Panc1 (cell line): ENCODE results near the gene ZNF609. TPM values are rescaled to one million over a fixed set of nuclear protein-coding genes. Genes with fewer than 3 reads are reported as not detected.

Experiments
- ATAC-seq: fragments of 200-7000 bp; cut with Tn5 transposase; 2 replicates; pipeline ENCODE4 v1.9.1; 2020; ENCODE audit warnings: mild to moderate bottlenecking, moderate library complexity
- BruUV-seq: library from RNA; stranded (reverse); fragments of 400-500 nt; replicated peaks from 2 replicates; lab custom pipeline; 2021; lab: Mats Ljungman, UMichigan
- CTCF ChIA-PET: fragments of 300-600 bp; sonication (Branson Sonifier 250); formaldehyde crosslinking; loops from one replicate; lab custom pipeline; 2022; ENCODE audit warnings: antibody characterized with exemption; lab: Charles Lee
- POLR2A ChIA-PET: fragments of 300-600 bp; sonication (Branson Sonifier 250); formaldehyde crosslinking; loops from one replicate; lab custom pipeline; 2022; ENCODE audit warnings: antibody characterized with exemption; lab: Charles Lee
- DNase-seq: peaks from one replicate; pipeline ENCODE4 v3.0.0-alpha.2; 2010; ENCODE audit warnings: low read depth, low spot score
- H3K27ac ChIP-seq: 2 replicates; pipeline ENCODE4 v1.5.1; 2011; ENCODE audit warnings: mild to moderate bottlenecking, low read length, inconsistent platforms
- H3K27me3 ChIP-seq: fragments of 200-500 bp; sonication (Bioruptor generic); 2 replicates; pipeline ENCODE4 v1.6.0; 2014; ENCODE audit warnings: low read length, inconsistent platforms; ENCODE audit not compliant: control insufficient read depth, insufficient read depth
- H3K36me3 ChIP-seq: fragments of 200-500 bp; sonication (Bioruptor generic); 2 replicates; pipeline ENCODE4 v1.5.1; 2014; ENCODE audit warnings: inconsistent platforms, mild to moderate bottlenecking, low read length, moderate library complexity; ENCODE audit not compliant: control insufficient read depth, insufficient read depth
- H3K4me1 ChIP-seq: 2 replicates; pipeline ENCODE4 v1.5.1; 2011; ENCODE audit warnings: inconsistent platforms, mild to moderate bottlenecking, low read length, moderate library complexity; ENCODE audit not compliant: control insufficient read depth, insufficient read depth
- H3K4me3 ChIP-seq, 2 experiments: 2 replicates each; pipeline ENCODE4 v1.5.1; 2011 to 2012; ENCODE audit warnings: low read depth in 2 of 2, low read length in 2 of 2, mild to moderate bottlenecking in 2 of 2, inconsistent platforms in 1 of 2, moderate library complexity in 1 of 2
- H3K9me3 ChIP-seq: fragments of 200-500 bp; sonication (Bioruptor generic); 2 replicates; pipeline ENCODE4 v1.5.1; 2014; ENCODE audit warnings: low read depth, mild to moderate bottlenecking, inconsistent platforms, low read length, moderate library complexity; ENCODE audit not compliant: control insufficient read depth, insufficient read depth
- CTCF ChIP-seq: fragments of 450-650 bp; IDR thresholded peaks from 2 replicates; pipeline ENCODE4 v1.5.1; 2017; ENCODE audit warnings: mild to moderate bottlenecking
- POLR2AphosphoS5 ChIP-seq: IDR thresholded peaks from 2 replicates; pipeline ENCODE4 v1.6.1; 2012; ENCODE audit warnings: mild to moderate bottlenecking, low read depth, low read length, moderate library complexity
- REST ChIP-seq, 2 experiments: IDR thresholded peaks; 2 replicates each; pipeline ENCODE4 v1.6.1; 2011 to 2012; ENCODE audit warnings: low read depth in 2 of 2, control low read depth in 1 of 2, low read length in 1 of 2, mild to moderate bottlenecking in 1 of 2, moderate library complexity in 1 of 2; ENCODE audit not compliant: insufficient read depth in 1 of 2
- SIN3A ChIP-seq: IDR thresholded peaks from 2 replicates; pipeline ENCODE4 v1.6.1; 2012; ENCODE audit warnings: low read depth, mild to moderate bottlenecking, low read length, moderate library complexity, borderline replicate concordance; ENCODE audit not compliant: insufficient read depth
- TCF7L2 ChIP-seq: IDR thresholded peaks from 2 replicates; pipeline ENCODE4 v1.6.1; 2011; ENCODE audit warnings: mild to moderate bottlenecking, low read depth, low read length, inconsistent platforms
- in situ Hi-C: cut with HindIII; loops from 2 replicates; pipeline ENCODE4 v1.10.0; 2016; ENCODE audit warnings: low sequenced_read_pairs, low pct_unique_long_range_greater_than_20kb
- intact Hi-C: fragments of 100-400 bp; cut with micrococcal nuclease; formaldehyde crosslinking; loops from one replicate; pipeline ENCODE4 v1.10.0; 2022; ENCODE audit not compliant: unreplicated experiment
- total RNA-seq: library from RNA; stranded (reverse); gene quantifications from one replicate; pipeline ENCODE4 v1.2.1, GENCODE V29; 2021; ENCODE audit not compliant: unreplicated experiment

The ZNF609 gene
- total RNA-seq, 1 experiment from 2014 or later = 47.2 TPM

GRCh38 chr15:64618540-64618939, 158.2 kb downstream of the ZNF609 start:
- no peak for DNase-seq
- Histone ChIP-seq H3K36me3 (no peaks in the 10 kb centered on the region), H3K4me3 (no peak overlapping the region), H3K4me1 (no peaks in the 10 kb centered on the region), H3K9me3 (no peaks in the 10 kb centered on the region), H3K27me3 (no peaks in the 10 kb centered on the region), H3K27ac (no peak overlapping the region)
- intact Hi-C loops (no loop called here), in situ Hi-C loops (no loop called here)
- no TSS peak for BruUV-seq
- CTCF ChIA-PET = no interaction called here
- TF ChIP-seq POLR2AphosphoS5 (no peak), CTCF (no peak), TCF7L2 (no peak), SIN3A (no peak), REST (IDR thresholded peaks at IDR 0.05; ENCODE audit: insufficient read depth in 1 of 2, low read depth in 2 of 2, low read length in 1 of 2) (no peak)
- POLR2A ChIA-PET = no interaction called here
- no peak for ATAC-seq

GRCh38 chr15:64619880-64620839, 159.8 kb downstream of the ZNF609 start:
- no peak for TF ChIP-seq TCF7L2
- POLR2A ChIA-PET = no interaction called here
- in situ Hi-C loops (no loop called here), intact Hi-C loops (no loop called here)
- no peaks in the 10 kb centered on the region for H3K4me1 ChIP-seq
- CTCF ChIA-PET = no interaction called here
- no peak for ATAC-seq
- H3K9me3 ChIP-seq = no peaks in the 10 kb centered on the region
- no peak overlapping the region for H3K27ac ChIP-seq
- H3K4me3 ChIP-seq = no peak overlapping the region
- no TSS peak for BruUV-seq
- no peaks in the 10 kb centered on the region for H3K27me3 ChIP-seq
- H3K36me3 ChIP-seq = 0 out of 2 replicates have a peak, but pooled peaks cover 2% of the 10 kb centered on the region
- no peak for DNase-seq

GRCh38 chr15:64621056-64621455, 160.7 kb downstream of the ZNF609 start:
- Histone ChIP-seq H3K4me1 (no peaks in the 10 kb centered on the region), H3K4me3 (no peak overlapping the region), H3K27me3 (no peaks in the 10 kb centered on the region), H3K9me3 (no peaks in the 10 kb centered on the region), H3K27ac (no peak overlapping the region), H3K36me3 (0 out of 2 replicates have a peak, but pooled peaks cover 2% of the 10 kb centered on the region)
- DNase-seq (no peak), ATAC-seq (no peak)
- CTCF ChIA-PET = no interaction called here
- TF ChIP-seq TCF7L2 = no peak
- TF ChIP-seq REST (IDR thresholded peaks at IDR 0.05; ENCODE audit: insufficient read depth in 1 of 2, low read depth in 2 of 2, low read length in 1 of 2) = no peak
- no peak for TF ChIP-seq CTCF
- no peak for TF ChIP-seq POLR2AphosphoS5
- TF ChIP-seq SIN3A = no peak
- in situ Hi-C loops (no loop called here), intact Hi-C loops (no loop called here)
- POLR2A ChIA-PET = interaction anchor here (0.6 kb wide), 1 partner anchor 690 kb away, joined by 4 read pairs; no protein-coding TSS in a partner anchor
- BruUV-seq = no TSS peak
